ENCODE results near the gene RNF13.

- TF ChIP-seq TAF1 (IDR thresholded peaks at IDR 0.05; ENCODE audit: low read depth) (no peak), TCF12 (IDR thresholded peaks at IDR 0.05; ENCODE audit: low read depth) (no peak), EP300 (IDR thresholded peaks at IDR 0.05; ENCODE audit: borderline replicate concordance) (no peak), MAX (IDR thresholded peaks at IDR 0.05) (no peak), YY1 (IDR thresholded peaks at IDR 0.05; ENCODE audit: low read depth) (no peak), CEBPB (IDR thresholded peaks at IDR 0.05) (no peak), EGR1 (IDR thresholded peaks at IDR 0.05) (no peak), REST (IDR thresholded peaks at IDR 0.05; ENCODE audit: low read depth) (no peak), FOXM1 (IDR thresholded peaks at IDR 0.05; ENCODE audit: borderline replicate concordance, low read depth) (no peak), RAD21 (IDR thresholded peaks at IDR 0.05; ENCODE audit: low read depth) (no peak), CREB1 (IDR thresholded peaks at IDR 0.05; ENCODE audit: low read depth) (no peak), NFIC (IDR thresholded peaks at IDR 0.05) (no peak)
Observed at GRCh38 chr3:149881879-149882278, 68.9 kb downstream of the RNF13 start.
